ENCODE data around the gene HOMER2.

Gene HOMER2

DNA sequence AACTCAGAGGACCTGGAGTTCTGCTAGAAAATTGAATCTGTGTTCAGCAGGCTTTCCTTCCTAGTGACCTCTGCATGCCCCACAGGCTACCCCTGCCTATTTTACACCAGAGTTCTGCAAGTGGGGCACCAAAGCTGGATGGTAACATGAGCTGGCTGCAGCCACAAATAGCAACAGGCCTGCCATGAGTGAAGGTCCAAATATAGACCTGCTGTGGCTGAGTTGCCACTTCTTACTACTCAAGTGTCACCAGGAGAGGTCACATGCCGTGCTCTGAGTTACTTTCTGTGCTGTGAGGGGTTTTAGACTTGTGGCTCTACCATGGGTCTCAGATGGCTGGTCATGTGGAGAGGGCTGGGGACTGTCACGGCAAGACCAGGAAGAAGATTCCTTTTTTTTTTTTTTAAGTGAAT, 146.5 kb downstream of the HOMER2 start, which contains the start of gene FSD2:
Gene FSD2, minus strand, starts transcription at position 76 of the 413 bp plus-strand sequence. CDS start 18,679 bp downstream, outside the sequence.
- H3K4me3 ChIP-seq, result no peak within 1 kb of the TSS
- H3K27me3 ChIP-seq, result no peaks in the 10 kb centered on the region
- DNase-seq, result no peak
- H3K9me3 ChIP-seq, result no peaks in the 10 kb centered on the region
- H3K27ac ChIP-seq, result no peak within 1 kb of the TSS
- intact Hi-C loops (cut with DNase I; ENCODE audit: low total_unique reads), result loop anchor here (5.0 to 10.0 kb wide), 2 partner anchors 54 to 409 kb away; no protein-coding TSS in a partner anchor
- no peaks in the 10 kb centered on the region for H3K36me3 ChIP-seq
- peaks cover 0 to 7% (median 5%) of the 10 kb centered on the region in 4 donors for H3K4me1 ChIP-seq
- TF ChIP-seq, protein P1, sequence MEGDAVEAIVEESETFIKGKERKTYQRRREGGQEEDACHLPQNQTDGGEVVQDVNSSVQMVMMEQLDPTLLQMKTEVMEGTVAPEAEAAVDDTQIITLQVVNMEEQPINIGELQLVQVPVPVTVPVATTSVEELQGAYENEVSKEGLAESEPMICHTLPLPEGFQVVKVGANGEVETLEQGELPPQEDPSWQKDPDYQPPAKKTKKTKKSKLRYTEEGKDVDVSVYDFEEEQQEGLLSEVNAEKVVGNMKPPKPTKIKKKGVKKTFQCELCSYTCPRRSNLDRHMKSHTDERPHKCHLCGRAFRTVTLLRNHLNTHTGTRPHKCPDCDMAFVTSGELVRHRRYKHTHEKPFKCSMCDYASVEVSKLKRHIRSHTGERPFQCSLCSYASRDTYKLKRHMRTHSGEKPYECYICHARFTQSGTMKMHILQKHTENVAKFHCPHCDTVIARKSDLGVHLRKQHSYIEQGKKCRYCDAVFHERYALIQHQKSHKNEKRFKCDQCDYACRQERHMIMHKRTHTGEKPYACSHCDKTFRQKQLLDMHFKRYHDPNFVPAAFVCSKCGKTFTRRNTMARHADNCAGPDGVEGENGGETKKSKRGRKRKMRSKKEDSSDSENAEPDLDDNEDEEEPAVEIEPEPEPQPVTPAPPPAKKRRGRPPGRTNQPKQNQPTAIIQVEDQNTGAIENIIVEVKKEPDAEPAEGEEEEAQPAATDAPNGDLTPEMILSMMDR (IDR thresholded peaks at IDR 0.05), result no peak

DNA sequence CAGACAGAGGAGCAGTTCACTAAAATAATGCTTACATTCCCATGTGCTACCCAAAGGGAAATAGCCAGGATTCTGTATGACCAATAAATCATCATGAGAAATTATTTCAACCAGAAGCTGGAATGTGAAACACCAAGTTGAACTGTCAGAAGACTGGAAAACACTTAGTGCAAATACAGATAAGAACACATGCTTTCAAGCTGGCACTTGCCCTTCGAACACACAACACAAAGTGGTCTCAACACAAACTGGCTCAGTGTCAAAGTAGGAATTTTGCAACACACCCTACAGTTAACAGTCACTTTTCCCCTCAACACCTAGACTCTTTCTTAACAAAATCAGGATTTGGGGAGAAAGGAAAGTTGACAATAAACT, 148.0 kb downstream of the HOMER2 start:
- H3K4me1 ChIP-seq, result peaks cover 0 to 6% (median 4%) of the 10 kb centered on the region in 4 donors
- no peaks in the 10 kb centered on the region for H3K36me3 ChIP-seq
- H3K27ac ChIP-seq, result no peak overlapping the region
- no peaks in the 10 kb centered on the region for H3K9me3 ChIP-seq
- TF ChIP-seq, protein P1 (IDR thresholded peaks at IDR 0.05), result no peak
- no peak overlapping the region for H3K4me3 ChIP-seq
- intact Hi-C loops (cut with DNase I; ENCODE audit: low total_unique reads), result loop anchor here (10.0 kb wide), 1 partner anchor 410 kb away; no protein-coding TSS in a partner anchor
- H3K27me3 ChIP-seq, result no peaks in the 10 kb centered on the region
- DNase-seq, result no peak

DNA sequence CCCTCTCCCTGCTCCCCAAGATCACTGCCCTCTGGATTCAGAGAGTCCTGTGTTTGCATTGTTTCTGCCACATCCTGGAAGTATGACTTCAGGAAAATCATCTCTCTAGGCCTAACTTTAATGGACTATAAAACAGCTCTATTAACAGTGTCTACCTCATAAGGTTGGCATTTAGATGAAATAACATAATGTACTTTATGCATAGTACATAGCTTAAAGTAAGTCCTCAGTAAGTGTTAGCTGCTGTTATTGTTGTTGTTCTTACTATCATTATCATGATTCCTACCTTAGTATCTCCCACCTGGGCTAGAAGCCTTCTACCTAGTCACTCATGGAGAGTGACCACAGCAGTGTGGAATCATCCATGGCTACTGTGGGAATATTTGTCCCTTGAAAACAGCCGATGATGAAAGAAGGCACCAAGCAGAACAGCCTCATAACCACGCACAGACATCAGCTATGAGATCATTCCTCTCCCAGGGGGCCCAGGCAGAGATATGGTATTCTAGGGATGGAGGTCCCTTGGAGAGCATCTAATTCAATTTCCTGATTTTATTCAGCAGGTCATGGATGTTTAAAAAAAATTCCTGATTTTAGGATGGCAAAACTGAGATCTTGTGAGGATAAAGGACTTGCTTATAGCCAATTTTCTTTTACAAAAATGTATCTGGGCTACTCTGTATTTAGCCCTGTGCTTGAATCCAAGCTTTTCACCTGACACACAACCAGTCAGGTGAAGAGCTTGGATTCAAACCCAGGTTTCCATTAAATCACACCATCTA, 148.5 kb downstream of the HOMER2 start:
- no peak overlapping the region for H3K4me3 ChIP-seq
- TF ChIP-seq, protein P1 (IDR thresholded peaks at IDR 0.05), result no peak
- intact Hi-C loops (cut with DNase I; ENCODE audit: low total_unique reads), result loop anchor here (10.0 kb wide), 1 partner anchor 411 kb away; no protein-coding TSS in a partner anchor
- no peaks in the 10 kb centered on the region for H3K27me3 ChIP-seq
- H3K27ac ChIP-seq, result no peak overlapping the region
- H3K9me3 ChIP-seq, result no peaks in the 10 kb centered on the region
- no peaks in the 10 kb centered on the region for H3K36me3 ChIP-seq
- peaks cover 0 to 4% (median 3%) of the 10 kb centered on the region in 4 donors for H3K4me1 ChIP-seq
- DNase-seq, result no peak

DNA sequence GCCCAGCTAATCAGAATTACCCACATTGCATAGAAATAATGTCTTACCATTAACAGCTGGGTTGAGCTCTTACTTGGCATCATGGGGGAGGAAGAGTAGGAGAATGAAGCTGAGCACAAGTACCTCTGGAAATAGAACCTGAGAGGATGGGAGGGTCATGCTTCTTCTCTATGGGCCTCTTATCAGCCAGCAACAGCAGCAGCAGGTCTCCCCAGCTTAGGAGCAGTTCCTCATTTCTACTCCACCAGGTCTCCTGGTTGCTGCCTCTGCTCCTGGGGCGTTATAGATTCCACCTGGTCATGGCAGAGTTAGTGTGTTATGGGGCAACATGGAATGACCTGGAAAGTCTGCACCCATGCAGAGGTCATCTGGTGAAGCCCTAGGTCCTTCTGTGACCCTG, 150.0 kb downstream of the HOMER2 start:
- no peaks in the 10 kb centered on the region for H3K27me3 ChIP-seq
- no peak for DNase-seq
- H3K9me3 ChIP-seq, result no peaks in the 10 kb centered on the region
- intact Hi-C loops (cut with DNase I; ENCODE audit: low total_unique reads), result loop anchor here (10.0 kb wide), 1 partner anchor 412 kb away; no protein-coding TSS in a partner anchor
- H3K36me3 ChIP-seq, result no peaks in the 10 kb centered on the region
- H3K4me1 ChIP-seq, result peaks cover 0 to 4% (median 0%) of the 10 kb centered on the region in 4 donors
- H3K27ac ChIP-seq, result no peak overlapping the region
- no peak overlapping the region for H3K4me3 ChIP-seq
- TF ChIP-seq, protein P1 (IDR thresholded peaks at IDR 0.05), result no peak

DNA sequence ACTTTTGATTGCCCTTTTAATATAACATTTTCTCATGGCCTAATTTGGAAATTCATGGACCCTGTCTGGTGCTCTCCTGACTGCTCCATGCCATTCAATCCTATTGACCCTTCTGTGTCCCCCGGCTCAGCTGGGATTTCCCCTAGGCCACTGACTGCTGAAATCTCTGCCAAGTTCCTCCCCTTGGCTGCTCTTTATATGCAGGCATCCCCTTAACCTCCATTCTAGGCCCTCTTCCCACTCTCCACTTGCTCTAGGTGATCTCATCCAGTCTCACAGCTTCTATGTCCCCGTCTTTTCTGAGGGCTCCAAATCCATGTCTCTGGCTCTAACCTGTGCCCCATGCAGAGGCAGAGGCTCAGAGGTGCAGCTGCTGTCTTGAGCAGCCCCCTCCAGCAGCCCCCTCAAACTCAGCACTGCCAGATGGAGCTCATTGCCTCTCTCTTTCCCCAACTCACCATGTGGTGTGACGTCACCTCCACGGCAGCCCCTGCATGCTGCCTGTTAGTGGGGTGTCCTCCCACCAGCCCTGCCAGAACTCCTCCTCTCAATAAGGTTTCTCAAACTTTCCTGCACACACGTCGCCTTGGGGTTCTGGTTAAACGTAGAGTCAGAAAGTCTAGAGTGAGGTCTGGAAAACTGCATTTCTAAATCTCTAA, 153.2 kb downstream of the HOMER2 start:
- Histone ChIP-seq H3K4me1 (no peaks in the 10 kb centered on the region), H3K4me3 (no peak overlapping the region), H3K27ac (no peak overlapping the region), H3K27me3 (no peaks in the 10 kb centered on the region), H3K36me3 (no peaks in the 10 kb centered on the region), H3K9me3 (no peaks in the 10 kb centered on the region)
- intact Hi-C loops (cut with DNase I; ENCODE audit: low total_unique reads), result no loop called here
- no peak for DNase-seq
- TF ChIP-seq, protein P1 (IDR thresholded peaks at IDR 0.05), result no peak
